Fibroblast of mammary gland (primary cell): ENCODE measurements around the gene SNAP29.
"Not testable (repeated sequence)": the region's sequence is repeated elsewhere in the genome, so short reads cannot be mapped to it uniquely, and the experiment has no call there.

Source experiments
- DNase-seq: peaks from one replicate; pipeline ENCODE4 v3.0.0-alpha.2; 2010; ENCODE audit warnings: low read depth
- H3K4me3 ChIP-seq: 2 replicates; pipeline ENCODE4 v1.5.1; 2011; ENCODE audit warnings: low read depth, mild to moderate bottlenecking, low read length, moderate library complexity; ENCODE audit not compliant: control insufficient read depth
- CTCF ChIP-seq: conservative IDR thresholded peaks from 2 replicates; pipeline ENCODE4 v1.5.1; 2011; ENCODE audit warnings: low read depth, low read length, inconsistent platforms; ENCODE audit not compliant: control insufficient read depth, insufficient read depth

SNAP29 gene

GRCh38 chr22:20823264-20823663 lies 35.5 kb upstream of the SNAP29 start:
- DNase-seq, result no peak
- H3K4me3 ChIP-seq, result no peak overlapping the region
- no peak for TF ChIP-seq CTCF

GRCh38 chr22:20825216-20825615 lies 33.6 kb upstream of the SNAP29 start:
- DNase-seq, H3K4me3 ChIP-seq: not testable (repeated sequence)

- no peak for DNase-seq
- H3K4me3 ChIP-seq, result no peak overlapping the region
- TF ChIP-seq CTCF, result no peak
Observed at GRCh38 chr22:20825624-20826023, 33.2 kb upstream of the SNAP29 start.

GRCh38 chr22:20826373-20827152 lies 32.2 kb upstream of the SNAP29 start:
- DNase-seq, H3K4me3 ChIP-seq: not testable (repeated sequence)

- DNase-seq, result no peak
- TF ChIP-seq CTCF, result no peak
- no peak overlapping the region for H3K4me3 ChIP-seq
Observed at GRCh38 chr22:20829491-20830134, 29.2 kb upstream of the SNAP29 start.

- no peak for TF ChIP-seq CTCF
Observed at GRCh38 chr22:20833225-20833665, 25.6 kb upstream of the SNAP29 start.

GRCh38 chr22:20834206-20834605 lies 24.6 kb upstream of the SNAP29 start:
- DNase-seq, result no peak
- TF ChIP-seq CTCF, result no peak
- H3K4me3 ChIP-seq, result no peak overlapping the region

More at GRCh38 chr22:20833225-20833665, 25.6 kb upstream of the SNAP29 start:
- DNase-seq, result no peak
- H3K4me3 ChIP-seq, result no peak overlapping the region
